ENCODE data around the gene TOE1. TPM values are rescaled to one million over a fixed set of nuclear protein-coding genes. Genes with fewer than 3 reads are reported as not detected.
A peak's percentile ranks its signal among the peaks of the same experiment; 100 is the strongest.
"Not testable (repeated sequence)": the region's sequence is repeated elsewhere in the genome, so short reads cannot be mapped to it uniquely, and the experiment has no call there.

TOE1 gene
- total RNA-seq, 1 experiment from 2014 or later, result 17.0 TPM

DNA sequence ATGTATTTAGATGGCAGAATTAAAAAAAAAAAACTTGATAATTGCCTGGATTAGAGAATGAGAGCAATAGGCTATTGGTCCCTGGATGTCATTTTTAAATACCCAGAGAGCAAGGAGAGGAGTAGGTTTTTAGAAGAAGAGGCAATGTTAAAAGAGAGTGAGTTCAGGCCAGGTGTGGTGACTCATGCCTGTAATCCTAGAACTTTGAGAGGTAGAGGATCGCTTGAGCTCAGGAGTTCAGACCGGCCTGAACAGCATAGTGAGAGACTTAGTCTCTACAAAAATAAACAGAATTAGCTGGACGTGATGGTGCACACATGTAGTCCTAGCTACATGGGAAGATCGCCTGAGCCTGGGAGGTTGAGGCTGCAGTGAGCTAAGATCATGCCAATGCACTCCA lies 16.2 kb downstream of the TOE1 start:
- Histone ChIP-seq H3K36me3 (replicated peaks; ENCODE audit: control insufficient read depth, insufficient read depth, low read length) (no peaks in the 10 kb centered on the region), H3K4me3 (ENCODE audit: insufficient read depth, low read depth, low read length) (no peak overlapping the region)

DNA sequence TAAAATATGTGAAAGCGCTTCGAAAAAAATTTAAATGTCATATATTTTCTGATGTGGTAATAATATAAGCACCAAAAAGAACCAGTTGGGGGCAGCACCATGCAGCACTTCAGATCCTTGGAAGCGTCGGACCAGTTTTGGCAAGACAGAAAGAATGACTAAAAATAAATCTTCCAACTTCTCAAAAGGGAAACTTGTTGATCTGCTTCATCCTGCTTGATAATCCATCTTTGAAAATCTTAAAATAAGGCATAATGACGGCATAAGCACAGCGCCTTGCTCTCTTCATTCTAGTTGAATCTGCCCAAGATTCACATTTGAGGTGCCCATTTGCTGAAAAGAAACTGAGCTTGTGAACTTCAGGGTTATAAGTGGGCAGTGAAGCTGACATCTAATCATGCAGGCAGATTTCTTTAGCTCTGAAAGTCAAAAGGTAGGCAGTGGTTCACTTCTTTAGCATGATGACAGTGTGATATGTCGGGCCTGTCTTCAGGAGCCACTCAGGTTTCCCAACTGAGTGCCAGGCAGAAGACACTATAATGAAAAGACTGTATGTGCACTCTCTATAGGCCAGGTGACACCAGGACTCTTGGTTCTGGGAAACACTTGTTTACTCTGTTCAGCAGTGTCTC lies 20.0 kb downstream of the TOE1 start:
- no peak overlapping the region for H3K4me3 ChIP-seq (ENCODE audit: insufficient read depth, low read depth, low read length)
- DNase-seq, result no peak
- H3K27me3 ChIP-seq (ENCODE audit: control insufficient read depth, insufficient read depth, low read length), result no peaks in the 10 kb centered on the region
- H3K36me3 ChIP-seq (replicated peaks; ENCODE audit: control insufficient read depth, insufficient read depth, low read length), result no peaks in the 10 kb centered on the region

More for the DNA sequence above, 16.2 kb downstream of the TOE1 start:
- H3K27me3 ChIP-seq (ENCODE audit: control insufficient read depth, insufficient read depth, low read length), result no peaks in the 10 kb centered on the region
- DNase-seq, result no peak

DNA sequence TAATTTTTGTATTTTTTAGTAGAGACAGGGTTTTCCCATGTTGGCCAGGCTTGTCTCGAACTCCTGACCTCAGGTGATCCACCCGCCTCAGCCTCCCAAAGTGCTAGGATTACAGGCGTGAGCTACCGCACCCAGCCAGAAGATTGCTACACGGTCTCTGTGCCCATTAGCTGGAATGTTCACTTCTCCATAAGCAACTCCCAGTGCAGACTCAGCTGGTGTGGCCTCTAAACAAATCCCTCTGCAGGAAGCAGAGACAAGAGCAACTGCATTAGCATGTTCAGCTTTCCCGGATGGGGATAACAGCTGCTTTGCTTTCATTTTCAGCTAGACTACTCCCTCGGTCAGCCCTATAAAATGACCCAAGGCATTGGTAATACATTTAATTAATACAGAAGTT lies 21.0 kb downstream of the TOE1 start:
- not testable (repeated sequence) for H3K4me3 ChIP-seq (ENCODE audit: insufficient read depth, low read depth, low read length)
- DNase-seq, result peak; percentile 33

DNA sequence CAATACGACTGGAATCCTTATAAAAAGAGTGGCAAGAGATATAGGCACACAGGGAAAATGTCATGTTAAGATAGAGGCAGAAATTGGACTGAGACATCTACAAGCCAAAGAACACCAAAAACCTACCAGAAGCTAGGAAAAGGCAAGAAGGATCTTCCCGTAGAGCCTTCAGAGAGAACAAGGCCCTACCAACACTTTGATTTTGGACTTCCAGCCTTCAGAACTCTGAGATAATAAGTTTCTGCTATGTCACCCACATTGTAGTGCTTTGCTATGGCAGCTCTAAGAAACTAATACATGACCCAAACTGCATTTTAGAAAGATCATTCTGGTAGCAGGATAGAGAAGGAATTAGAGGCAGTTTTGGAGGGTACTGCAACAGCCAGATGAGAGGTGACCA lies 24.3 kb downstream of the TOE1 start:
- DNase-seq, result no peak
- H3K36me3 ChIP-seq (replicated peaks; ENCODE audit: control insufficient read depth, insufficient read depth, low read length), result no peaks in the 10 kb centered on the region
- no peak overlapping the region for H3K4me3 ChIP-seq (ENCODE audit: insufficient read depth, low read depth, low read length)

More for the DNA sequence above, 21.0 kb downstream of the TOE1 start:
- H3K36me3 ChIP-seq (replicated peaks; ENCODE audit: control insufficient read depth, insufficient read depth, low read length); H3K27me3 ChIP-seq (ENCODE audit: control insufficient read depth, insufficient read depth, low read length): not testable (repeated sequence)

DNA sequence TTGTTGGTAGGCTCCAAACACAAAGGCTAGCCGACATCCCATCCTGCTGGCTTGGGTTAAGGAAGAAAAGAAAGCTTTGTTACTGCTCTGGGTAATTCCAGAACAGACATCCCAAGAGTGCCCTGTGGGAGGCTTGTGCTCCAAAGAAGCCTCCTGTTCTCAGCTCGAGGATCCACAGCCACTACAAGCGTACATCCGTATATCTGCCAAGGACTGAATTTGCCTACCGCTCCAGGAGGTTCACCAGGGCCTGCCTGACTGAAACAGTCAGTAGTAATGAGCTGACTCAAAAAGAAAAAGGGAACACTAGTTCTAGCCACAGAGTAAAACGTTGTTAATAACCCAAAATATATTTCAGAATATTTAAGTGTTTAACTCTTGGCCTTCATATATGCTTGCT lies 25.1 kb downstream of the TOE1 start:
- no peak for DNase-seq
- Histone ChIP-seq H3K36me3 (replicated peaks; ENCODE audit: control insufficient read depth, insufficient read depth, low read length) (no peaks in the 10 kb centered on the region), H3K4me3 (ENCODE audit: insufficient read depth, low read depth, low read length) (no peak overlapping the region), H3K27me3 (ENCODE audit: control insufficient read depth, insufficient read depth, low read length) (no peaks in the 10 kb centered on the region)

More for the DNA sequence above, 24.3 kb downstream of the TOE1 start:
- H3K27me3 ChIP-seq (ENCODE audit: control insufficient read depth, insufficient read depth, low read length), result no peaks in the 10 kb centered on the region

DNA sequence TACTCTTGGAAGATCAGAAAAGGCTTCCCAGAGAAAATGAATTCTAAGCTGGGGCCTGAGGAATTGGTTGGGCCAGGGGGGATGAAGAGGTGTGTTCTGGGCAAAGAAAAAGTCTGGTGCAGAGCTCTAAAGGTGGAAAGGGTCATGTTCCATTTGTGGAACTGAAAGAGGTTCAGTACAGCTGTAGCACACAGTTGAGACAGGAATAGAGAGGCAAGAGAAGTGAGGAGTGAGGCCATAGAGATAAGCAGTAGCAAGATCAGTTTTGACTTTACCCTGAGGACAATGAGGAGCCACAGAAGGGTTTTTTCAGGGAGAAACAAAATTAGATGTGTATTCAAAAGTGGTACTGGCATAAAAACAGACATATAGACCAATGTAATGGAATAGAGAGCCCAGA lies 30.6 kb downstream of the TOE1 start:
- Histone ChIP-seq H3K4me3 (ENCODE audit: insufficient read depth, low read depth, low read length) (no peak overlapping the region), H3K36me3 (replicated peaks; ENCODE audit: control insufficient read depth, insufficient read depth, low read length) (no peaks in the 10 kb centered on the region), H3K27me3 (ENCODE audit: control insufficient read depth, insufficient read depth, low read length) (no peaks in the 10 kb centered on the region)
- no peak for DNase-seq

DNA sequence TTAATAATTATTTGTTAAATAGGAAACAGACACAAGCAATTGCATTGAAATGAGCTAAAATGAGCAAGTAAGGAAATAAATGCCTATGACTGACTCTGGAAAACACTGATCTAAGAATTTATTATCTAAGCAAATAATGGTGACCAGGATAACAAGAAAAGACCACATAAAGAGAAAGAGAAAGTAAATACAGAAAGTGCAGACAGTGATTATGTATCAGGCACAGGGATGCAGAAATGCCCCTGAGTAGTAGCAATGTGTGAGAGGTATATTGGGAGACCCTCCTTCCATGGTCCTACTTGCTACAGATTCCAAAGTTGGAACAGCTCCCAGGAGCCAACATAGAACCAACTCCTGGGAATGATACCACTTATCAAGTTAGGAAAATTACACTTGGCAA lies 33.6 kb downstream of the TOE1 start:
- Histone ChIP-seq H3K36me3 (replicated peaks; ENCODE audit: control insufficient read depth, insufficient read depth, low read length) (no peaks in the 10 kb centered on the region), H3K4me3 (ENCODE audit: insufficient read depth, low read depth, low read length) (no peak overlapping the region), H3K27me3 (ENCODE audit: control insufficient read depth, insufficient read depth, low read length) (no peaks in the 10 kb centered on the region)
- no peak for DNase-seq

DNA sequence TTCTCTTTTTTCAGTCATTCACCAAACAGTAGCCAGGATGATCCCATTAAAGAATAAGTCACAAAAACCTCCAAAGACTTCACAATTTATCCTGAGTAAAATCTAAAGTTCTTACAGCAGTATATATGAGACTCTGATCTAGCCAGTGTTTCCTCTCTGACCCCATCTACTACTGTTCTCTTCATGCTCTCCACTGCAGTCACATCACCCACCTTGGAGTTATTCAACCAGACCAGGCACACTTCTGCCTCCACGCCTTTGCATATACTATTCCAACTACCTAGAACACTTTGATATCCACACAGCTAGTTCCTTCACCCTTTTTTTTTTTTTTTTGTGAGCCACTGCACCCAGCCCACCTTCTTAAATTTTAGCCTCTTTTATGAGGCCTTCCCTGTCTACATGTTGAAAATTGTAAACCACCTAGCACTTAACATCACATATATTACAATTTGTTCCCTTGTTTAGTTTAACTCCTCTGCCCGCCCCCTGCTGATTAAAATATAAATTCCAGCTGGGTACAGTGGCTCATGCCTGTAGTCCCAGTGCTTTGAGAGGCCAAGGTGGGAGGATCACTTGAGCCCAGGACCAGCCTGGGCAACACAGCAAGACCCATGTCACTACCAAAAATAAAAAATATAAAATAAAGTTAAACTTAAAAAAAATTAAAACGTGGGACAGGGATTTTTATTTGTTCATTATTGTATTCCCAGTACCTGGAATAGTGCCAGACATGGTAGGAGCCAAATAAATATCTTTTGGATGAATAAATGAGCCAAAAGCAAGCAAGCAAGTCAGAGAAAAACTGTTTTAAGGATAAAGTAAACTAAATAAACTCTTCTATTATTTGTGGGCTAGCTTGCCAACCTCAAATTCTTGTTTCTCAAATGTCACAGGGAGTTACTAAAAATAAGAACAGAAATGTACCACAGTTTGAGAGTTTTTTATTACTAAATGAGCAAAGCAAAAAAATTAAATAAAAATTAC lies 35.4 kb downstream of the TOE1 start:
- H3K36me3 ChIP-seq (replicated peaks; ENCODE audit: control insufficient read depth, insufficient read depth, low read length), result no peaks in the 10 kb centered on the region
- DNase-seq, result no peak
- H3K4me3 ChIP-seq (ENCODE audit: insufficient read depth, low read depth, low read length), result no peak overlapping the region
- no peaks in the 10 kb centered on the region for H3K27me3 ChIP-seq (ENCODE audit: control insufficient read depth, insufficient read depth, low read length)

DNA sequence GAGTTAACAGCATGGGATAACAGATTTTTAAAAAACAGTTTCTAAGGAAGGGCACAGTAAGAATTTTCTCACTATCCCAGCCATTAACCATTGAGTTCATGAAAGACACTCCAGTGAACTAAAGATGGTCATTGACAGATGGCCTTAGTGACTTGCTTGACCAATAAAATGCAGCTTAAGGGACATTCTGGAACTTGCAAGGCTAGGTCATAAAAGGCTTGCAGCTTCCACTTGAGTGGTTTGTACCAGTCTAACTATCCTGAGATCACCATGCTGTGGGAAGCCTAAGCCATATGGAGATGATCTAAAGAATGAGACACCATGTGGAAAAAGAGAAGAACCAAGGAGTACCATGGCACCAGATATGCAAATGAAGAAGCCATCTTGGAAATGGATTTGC lies 38.2 kb downstream of the TOE1 start:
- Histone ChIP-seq H3K4me3 (ENCODE audit: insufficient read depth, low read depth, low read length) (no peak overlapping the region), H3K36me3 (replicated peaks; ENCODE audit: control insufficient read depth, insufficient read depth, low read length) (no peaks in the 10 kb centered on the region), H3K27me3 (ENCODE audit: control insufficient read depth, insufficient read depth, low read length) (no peaks in the 10 kb centered on the region)
- DNase-seq, result no peak

DNA sequence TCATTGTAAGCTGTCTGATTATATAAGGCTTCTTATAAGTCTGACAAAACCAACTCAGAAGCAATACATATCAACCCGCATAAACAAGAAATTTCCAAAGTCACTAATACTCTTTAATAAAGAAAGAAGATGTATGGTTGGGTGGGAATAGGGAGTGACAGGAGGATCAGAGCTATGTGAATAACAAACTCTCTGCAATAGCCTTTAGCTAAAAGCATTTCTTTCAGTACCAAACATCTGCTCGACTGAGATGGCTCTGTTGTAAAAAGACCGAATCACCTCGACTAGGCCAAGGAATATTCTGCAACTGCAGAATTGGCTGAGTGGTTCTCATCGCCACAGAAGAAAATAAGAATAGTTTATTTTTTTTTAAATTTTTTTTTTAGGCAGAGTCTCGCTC lies 39.6 kb downstream of the TOE1 start:
- Histone ChIP-seq H3K27me3 (ENCODE audit: control insufficient read depth, insufficient read depth, low read length) (no peaks in the 10 kb centered on the region), H3K4me3 (ENCODE audit: insufficient read depth, low read depth, low read length) (no peak overlapping the region), H3K36me3 (replicated peaks; ENCODE audit: control insufficient read depth, insufficient read depth, low read length) (no peaks in the 10 kb centered on the region)
- no peak for DNase-seq

DNA sequence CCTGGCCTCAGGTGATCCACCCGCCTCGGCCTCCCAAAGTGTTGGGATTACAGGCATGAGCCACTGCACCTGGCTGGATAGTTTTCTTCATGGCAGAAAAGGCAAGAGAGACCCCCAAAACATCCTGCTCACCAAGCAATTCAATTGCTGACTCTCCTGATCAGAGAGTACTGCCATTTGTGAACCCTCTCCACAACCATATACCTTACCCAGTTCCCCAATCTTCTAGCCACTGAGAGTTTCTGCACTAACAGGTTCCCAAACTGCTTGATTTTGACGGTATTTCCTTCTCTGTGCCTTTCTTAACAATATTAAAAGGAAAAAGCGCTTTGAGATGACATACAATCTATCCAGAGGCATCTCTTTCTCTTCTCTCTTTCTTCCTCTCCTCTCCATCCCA lies 40.2 kb downstream of the TOE1 start:
- DNase-seq, result no peak
- Histone ChIP-seq H3K36me3 (replicated peaks; ENCODE audit: control insufficient read depth, insufficient read depth, low read length) (no peaks in the 10 kb centered on the region), H3K27me3 (ENCODE audit: control insufficient read depth, insufficient read depth, low read length) (no peaks in the 10 kb centered on the region), H3K4me3 (ENCODE audit: insufficient read depth, low read depth, low read length) (no peak overlapping the region)

DNA sequence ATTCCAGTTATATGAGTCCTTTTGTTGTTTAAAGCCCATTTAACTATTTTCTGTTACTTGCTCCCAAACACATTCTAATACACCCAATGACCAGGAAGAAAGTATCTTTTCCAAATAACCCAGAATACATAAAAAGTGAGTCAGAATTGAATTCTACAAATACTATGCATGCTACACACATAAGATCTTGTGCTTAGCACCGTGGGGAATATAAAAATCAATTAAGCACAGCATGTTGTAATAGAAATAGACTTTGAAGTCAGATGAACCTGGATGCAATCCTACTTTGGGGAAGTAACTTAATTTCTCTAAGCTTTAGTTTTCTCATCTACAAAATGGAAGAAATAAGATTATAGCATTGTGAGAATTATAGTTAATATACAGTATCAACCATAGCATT lies 40.8 kb downstream of the TOE1 start:
- H3K27me3 ChIP-seq (ENCODE audit: control insufficient read depth, insufficient read depth, low read length), result no peaks in the 10 kb centered on the region
- H3K36me3 ChIP-seq (replicated peaks; ENCODE audit: control insufficient read depth, insufficient read depth, low read length), result no peaks in the 10 kb centered on the region
- no peak overlapping the region for H3K4me3 ChIP-seq (ENCODE audit: insufficient read depth, low read depth, low read length)
- no peak for DNase-seq

DNA sequence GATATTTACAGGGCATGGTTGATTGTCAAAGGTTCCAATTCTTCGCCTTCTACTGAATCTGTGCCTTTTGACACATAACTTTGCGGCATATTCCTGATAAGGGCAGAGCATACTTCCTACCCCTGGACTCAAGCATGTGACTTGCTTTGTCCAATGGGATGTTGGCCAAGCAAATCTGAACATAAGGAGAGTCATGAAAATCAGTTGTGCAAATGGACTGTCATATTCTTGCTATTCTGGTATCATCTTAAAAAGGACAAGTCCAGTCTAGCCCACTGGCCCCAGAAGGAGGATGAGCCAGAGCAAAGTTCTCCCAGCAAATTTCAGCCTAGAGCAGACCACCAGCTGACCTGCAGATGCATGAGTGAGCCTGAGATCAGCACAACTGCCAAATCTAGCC lies 41.3 kb downstream of the TOE1 start:
- H3K27me3 ChIP-seq (ENCODE audit: control insufficient read depth, insufficient read depth, low read length), result no peaks in the 10 kb centered on the region
- H3K36me3 ChIP-seq (replicated peaks; ENCODE audit: control insufficient read depth, insufficient read depth, low read length), result no peaks in the 10 kb centered on the region
- no peak for DNase-seq
- H3K4me3 ChIP-seq (ENCODE audit: insufficient read depth, low read depth, low read length), result no peak overlapping the region

DNA sequence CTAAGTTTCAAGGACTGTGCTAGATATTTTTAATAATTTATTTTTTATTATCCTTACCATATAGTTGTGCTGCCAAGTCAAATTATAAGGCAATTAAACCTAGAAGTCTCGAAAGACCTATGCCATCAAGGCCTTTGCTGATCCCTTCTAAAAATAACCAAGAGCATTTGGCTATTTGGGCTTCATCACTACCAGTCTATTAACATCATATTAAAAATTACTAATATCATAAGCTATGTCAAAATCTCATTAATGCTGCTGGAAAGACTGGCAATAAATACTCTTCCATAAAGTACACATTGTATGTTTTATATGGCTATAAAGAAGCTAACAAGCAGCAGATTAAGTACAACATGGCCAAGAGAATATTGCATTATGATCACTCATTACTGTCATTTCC lies 43.2 kb downstream of the TOE1 start:
- Histone ChIP-seq H3K36me3 (replicated peaks; ENCODE audit: control insufficient read depth, insufficient read depth, low read length) (no peaks in the 10 kb centered on the region), H3K27me3 (ENCODE audit: control insufficient read depth, insufficient read depth, low read length) (no peaks in the 10 kb centered on the region), H3K4me3 (ENCODE audit: insufficient read depth, low read depth, low read length) (no peak overlapping the region)
- DNase-seq, result no peak

DNA sequence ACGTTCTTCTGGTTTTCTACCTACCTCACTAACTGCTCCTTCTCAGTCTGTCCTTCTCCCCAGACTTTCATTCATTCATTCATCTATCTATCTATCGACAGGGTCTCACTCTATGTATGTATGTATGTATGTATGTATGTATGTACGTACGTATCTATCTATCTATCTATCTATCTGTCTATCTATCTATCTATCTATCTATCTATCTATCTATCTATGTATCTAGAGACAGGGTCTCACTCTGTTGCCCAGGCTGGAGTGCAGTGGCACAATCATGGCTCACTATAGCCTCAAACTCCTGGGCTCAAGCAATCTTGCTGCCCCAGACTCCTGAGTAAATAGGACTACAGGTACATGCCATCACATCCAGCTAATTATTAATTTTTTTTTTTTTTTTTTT lies 44.2 kb downstream of the TOE1 start:
- H3K27me3 ChIP-seq (ENCODE audit: control insufficient read depth, insufficient read depth, low read length); DNase-seq; H3K36me3 ChIP-seq (replicated peaks; ENCODE audit: control insufficient read depth, insufficient read depth, low read length); H3K4me3 ChIP-seq (ENCODE audit: insufficient read depth, low read depth, low read length): not testable (repeated sequence)
